Measurements from ENCODE around the gene AGFG2.

GRCh38 chr7:100562195-100563099 lies 23.4 kb downstream of the AGFG2 start:
- TF ChIP-seq CTCF (IDR thresholded peaks at IDR 0.05; ENCODE audit: insufficient read depth, low read depth, low read length): no peak
- TF ChIP-seq EZH2 (IDR thresholded peaks at IDR 0.05; ENCODE audit: insufficient read depth, low read length): no peak
